GM19240 (cell line): ENCODE data around the gene BTN1A1.
"Not testable (repeated sequence)": the region's sequence is repeated elsewhere in the genome, so short reads cannot be mapped to it uniquely, and the experiment has no call there.

Experiments used
- DNase-seq: peaks from one replicate; pipeline ENCODE4 v3.0.0; 2011; ENCODE audit warnings: low spot score; ENCODE audit not compliant: insufficient read length

The BTN1A1 gene

DNA sequence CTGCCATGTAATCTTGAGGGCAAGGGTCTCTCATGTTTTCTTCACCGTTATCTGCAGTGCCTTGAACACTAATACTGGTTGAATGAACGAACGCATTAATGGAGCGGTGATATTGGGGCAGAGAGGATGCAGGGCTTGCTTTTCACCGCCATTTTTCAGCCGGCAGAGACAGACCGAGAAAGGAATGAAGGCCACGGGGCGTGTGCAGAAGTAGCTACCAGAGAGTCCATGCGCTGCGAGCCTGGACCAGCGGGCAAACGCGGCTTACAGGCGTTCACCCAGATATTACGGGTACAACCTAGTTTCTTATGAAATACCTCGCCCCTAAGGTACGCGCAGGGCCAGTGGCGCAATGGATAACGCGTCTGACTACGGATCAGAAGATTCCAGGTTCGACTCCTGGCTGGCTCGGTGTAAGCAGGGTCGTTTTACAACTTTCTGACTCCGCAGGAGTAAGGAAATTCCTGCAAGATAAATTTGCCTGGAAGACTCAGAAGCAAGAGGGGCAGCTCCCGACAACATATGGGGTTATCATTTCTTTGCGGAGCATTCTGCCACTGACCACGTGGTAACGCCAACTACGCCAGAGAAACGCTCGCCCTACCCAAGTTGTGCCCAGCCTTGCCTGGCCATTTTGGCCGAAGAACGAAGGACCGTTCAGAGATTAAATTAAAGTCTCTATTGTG is 37.2 kb downstream of the BTN1A1 start:
- DNase-seq, result no peak

DNA sequence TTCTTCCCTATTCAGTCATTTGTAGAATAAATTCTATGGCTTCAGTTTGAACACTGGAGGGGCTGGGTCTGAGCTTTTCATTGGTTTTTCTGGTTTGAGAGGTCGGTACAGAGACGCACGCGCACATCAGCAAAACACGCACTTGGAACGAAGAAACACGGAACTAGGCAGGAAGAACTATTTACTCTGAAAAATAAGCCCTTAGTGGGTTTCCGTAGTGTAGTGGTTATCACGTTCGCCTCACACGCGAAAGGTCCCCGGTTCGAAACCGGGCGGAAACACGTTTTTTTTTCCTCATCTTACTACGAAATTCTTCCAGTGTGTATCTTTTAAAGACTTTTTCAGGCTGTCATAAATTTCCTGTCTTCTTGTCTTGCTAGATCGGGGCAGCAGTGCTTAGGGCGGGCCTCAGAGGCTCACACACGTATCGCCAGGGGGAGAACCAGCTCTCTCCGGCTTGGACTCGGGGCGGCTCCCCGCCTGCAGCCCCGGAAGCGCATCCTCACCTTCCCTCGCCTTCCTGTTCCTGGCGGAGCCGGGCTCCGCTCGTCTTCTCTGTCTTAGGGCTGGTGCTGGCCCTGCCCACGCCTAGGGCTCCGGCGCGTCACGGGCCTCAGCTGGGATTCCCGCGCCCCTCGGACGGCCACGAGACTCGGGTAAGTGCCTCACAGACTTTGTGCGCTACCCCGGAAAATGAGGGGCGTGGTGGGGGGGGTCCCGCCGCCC is 37.9 kb downstream of the BTN1A1 start, which contains the start of gene HMGN4:
Gene HMGN4, plus strand, starts transcription at position 521 of the 726 bp plus-strand sequence. CDS start 6,841 bp downstream, outside the sequence.
- no peak for DNase-seq

DNA sequence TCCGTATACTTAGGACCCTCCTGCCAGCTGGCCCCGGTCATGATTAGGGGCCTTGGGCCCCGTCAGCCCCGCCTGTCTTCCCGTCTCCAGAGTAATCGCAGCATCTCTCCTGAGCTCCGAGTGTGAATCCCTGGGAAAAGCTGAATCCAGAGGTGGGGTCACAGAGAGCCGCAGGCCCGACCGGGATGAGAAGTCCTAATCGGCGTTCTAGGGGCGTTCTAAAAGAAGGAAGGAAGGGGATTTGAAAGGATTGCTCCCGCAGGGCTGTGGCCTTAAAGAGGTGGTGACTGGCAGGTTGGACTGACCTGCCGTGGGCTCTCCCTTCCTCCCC is 38.4 kb downstream of the BTN1A1 start:
- no peak for DNase-seq

DNA sequence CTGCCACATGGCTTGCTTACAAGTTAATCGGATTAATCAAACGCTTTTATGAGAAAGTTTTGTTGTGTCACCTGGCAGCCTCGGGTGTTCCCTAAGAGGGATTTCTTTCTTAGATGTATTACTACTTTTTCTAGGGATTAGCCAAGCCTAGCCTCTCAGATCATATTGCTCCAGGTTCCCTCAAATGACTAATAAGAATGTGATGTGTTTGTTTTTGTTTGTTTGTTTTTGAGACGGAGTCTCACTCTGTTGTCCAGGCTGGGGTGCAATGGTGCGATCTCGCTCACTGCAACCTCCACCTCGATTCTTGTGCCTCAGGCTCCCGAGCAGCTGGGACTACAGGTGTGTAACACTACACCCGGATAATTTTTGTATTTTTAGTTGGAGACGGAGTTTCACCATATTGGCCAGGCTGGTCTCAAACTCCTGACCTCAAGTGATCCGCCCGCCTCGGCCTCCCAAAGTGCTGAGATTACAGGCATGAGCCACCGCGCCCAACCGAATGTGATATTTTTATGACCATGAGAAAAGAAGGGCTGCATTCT is 39.0 kb downstream of the BTN1A1 start:
- DNase-seq, result no peak

DNA sequence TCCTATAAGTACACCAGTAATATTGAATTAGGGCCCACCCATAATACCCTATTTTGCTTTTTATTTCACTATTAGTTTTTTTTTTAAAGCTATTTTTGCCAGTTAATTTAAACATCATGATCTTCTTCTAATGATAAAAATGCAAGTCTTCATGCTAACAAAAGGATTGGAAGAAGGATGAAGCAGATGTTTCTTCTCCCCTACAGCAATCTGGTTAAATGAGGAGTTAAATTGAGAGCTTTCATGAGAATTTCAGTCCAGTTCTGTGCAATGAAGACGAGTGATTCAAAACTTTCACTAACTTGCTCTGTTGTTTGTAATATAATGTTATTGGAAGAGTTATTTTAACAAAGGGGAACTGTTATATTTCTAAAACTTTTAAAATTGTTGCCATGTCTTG is 41.5 kb downstream of the BTN1A1 start:
- no peak for DNase-seq

DNA sequence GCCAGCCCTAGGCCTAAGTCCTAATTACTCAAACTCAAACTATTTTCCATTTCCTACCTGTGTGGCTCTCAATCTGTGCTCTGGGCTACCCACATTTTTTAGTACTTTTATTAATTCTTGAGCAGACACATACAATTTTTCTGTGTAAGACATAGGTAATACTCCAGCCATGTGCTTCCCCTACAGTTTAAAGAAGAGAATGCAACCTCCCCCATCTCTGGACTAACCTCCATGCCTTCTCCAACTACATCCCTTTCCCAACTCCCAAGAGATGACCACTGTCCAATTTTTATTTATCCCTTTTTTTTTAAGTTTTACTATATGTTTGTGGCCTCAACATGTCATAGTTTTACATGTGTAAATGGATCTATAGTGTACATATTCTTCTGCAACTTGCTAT is 43.9 kb downstream of the BTN1A1 start:
- DNase-seq, result no peak

DNA sequence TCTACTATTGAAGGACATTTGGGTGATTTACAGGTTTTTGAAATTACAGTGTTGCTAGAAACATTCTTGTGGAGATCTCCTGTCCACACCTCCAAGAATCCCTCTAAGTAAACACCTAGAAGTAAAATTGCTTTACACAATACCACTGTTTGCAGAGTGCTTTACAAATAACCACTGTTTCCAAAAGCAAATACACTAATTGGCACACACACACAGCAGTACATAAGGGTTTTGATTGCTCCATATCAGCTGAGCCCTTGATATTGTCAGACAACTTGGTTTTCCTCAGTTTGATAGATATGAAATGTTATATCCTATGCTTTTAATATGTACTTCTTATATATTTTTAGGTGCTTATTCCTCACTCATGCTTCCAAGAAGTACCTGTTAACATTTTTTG is 44.4 kb downstream of the BTN1A1 start:
- no peak for DNase-seq

DNA sequence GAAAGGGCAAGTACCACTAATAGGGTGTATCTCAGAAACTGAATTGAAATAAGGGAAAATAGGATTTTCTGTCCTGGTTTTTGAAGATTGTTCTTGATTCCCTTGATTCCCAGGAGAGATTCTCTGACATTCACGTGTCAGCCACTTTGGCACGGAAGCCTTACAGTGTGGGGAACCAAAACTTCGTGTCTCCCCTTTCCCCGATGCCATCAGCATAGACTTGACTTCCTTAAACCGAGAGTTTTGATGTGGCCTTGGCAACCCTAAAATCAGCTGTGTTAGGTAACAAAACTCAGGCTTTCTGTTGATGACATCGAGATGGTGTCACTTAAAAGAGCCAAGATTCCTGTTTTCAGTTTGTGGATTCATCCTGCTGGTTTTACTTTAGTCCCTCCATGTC is 45.5 kb downstream of the BTN1A1 start:
- no peak for DNase-seq

DNA sequence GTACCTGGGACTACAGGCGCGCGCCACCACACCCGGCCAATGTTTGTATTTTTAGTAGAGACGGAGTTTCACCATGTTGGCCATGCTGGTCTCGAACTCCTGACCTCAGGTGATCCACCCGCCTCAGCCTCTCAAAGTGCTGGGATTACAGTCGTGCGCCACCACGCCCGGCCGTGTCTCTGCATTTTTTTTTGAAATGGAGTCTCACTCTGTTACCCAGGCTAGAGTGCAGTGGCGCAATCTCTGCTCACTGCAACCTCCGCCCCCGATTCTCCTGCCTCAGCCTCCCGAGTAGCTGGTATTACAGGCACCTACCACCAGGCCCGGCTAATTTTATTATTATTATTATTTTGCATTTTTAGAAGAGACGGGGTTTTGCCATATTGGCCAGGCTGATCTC is 47.3 kb downstream of the BTN1A1 start:
- not testable (repeated sequence) for DNase-seq

DNA sequence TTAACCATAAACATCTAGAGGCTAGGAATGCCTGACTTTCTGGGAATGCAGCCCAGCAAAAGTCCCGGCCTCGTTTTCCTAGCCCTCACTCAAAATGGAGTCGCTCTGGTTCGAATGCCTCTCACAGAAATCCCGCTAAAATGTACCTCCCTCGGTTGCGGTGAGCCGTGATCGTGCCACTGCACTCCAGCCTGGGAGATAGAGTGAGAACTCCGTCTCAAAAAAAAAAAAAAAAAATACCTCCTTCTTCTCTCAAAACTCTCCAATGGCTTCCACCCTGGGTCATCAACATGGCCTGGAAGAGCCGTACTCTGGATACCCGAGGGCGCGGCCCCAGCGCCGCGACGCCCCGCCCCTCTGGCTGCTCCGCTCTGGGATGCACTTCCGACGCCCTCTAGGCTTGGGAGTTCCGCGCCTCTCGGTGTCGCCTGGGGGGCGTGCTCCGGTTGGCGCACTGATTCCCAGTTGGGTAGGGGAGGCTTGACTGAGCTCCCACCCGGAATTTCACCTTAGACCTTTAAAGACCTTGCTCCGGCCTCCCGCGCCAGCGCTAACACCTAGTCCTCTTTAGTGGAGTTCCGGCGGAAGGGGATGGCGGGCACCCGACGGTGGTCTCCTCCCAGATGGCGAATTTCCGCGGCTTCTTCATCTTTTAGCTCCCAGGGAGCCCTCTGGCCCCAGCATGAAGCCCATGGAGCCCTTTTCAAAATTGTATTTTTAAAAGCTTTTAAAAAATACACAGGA is 50.3 kb downstream of the BTN1A1 start:
- DNase-seq, result no peak

DNA sequence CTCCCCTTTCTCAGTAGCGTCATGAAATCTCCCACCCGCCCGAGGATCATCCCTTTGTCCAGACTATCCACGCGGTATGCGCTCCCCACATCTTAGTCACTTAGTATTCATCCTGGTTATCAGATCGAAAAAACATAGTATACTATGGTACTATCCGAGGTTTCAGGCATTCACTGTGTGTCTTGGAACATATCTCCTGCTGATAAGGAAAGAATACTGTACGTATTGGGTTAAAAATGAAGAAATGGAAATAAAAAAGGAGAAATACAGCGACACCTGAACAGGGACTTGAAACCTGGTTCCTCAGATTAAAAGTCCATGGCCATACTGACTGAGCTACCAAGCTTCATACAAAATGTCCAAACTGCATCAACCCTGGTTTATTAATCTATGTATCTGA is 52.1 kb downstream of the BTN1A1 start:
- DNase-seq, result no peak

DNA sequence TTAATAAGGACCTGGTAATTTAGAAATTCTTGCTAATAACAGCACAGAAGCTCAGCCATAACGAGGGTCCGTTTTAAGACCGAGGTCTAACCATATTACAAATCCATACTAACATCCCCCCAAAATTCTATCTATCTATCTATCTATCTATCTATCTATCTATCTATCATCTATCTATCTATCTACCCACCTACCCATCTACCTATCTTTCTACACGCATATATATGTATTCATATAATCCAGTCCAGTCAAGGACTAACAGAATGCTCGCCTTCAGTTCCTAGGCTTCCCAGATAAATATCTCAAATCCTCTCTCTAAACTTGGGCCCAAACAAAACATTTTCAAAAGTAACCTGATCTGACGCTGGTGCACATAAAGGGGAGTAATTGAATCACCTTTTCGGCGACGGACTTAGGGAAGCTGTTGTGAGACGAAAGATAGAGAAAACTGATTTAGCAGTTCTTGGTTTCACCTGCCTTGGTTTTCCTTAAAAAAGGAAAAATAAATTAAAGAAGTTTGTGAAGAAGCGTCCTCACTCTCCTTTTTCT is 52.6 kb downstream of the BTN1A1 start:
- DNase-seq, result no peak

DNA sequence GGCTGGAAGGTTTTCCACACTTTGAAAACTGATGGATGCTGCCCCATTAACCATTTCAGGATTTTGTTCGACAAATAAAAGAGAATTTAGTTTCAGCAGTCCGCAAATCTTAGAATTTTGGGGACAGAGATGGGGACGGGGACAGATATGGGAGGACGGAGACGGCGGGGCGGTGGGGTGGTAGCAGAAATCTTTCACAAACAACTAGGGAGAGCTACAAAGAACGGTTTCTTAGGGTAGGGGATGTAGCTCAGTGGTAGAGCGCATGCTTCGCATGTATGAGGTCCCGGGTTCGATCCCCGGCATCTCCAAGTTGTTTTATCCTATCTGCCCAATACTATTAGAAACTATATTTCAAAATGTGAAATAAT is 53.1 kb downstream of the BTN1A1 start:
- DNase-seq, result no peak

DNA sequence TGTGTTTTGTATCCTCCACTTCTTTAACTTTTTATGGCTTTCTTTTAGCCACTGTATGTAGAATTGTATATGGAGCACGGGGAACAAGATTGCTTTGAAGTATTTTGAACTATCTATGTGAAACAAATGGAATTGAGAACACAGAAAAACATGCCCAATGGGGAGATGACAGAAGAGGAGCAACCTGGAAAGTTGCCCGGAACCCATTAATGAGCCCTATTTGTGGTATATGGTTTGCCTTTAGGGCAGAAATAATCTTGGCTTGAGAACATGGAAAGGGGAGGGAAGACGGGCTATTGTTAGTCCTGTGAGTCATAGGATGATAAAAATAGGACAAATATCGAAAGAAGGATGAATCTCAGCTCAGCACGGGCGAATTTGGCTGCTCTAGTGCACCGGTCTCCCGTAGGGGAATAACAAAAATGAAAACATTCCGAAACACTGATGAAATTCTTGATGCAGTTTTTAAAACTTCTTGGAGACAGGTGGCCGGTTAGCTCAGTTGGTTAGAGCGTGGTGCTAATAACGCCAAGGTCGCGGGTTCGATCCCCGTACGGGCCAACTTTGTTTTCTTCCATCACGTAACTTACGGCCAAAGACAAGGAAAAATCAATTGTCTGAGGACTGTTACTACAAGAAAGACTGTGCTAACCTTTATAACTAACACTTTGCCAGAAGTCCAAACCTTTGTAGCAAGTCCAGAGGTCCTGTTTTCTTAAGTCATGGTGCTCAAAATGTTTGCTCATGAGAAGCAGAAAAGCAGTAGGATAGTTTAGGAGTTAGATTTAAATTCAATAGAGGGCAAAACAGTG is 53.7 kb downstream of the BTN1A1 start:
- DNase-seq, result no peak

DNA sequence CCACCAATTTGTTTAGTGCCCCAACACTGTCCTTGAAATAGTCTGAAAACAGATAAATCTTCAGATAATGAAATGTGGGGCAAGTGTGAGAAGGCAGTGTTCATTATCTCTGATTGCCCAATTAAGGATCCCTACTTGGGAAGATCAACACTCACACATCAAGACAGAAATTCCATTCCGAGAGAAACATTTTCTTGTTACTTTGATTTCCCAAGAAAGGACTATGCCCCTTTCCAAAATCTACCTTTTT is 54.3 kb downstream of the BTN1A1 start:
- DNase-seq, result no peak

DNA sequence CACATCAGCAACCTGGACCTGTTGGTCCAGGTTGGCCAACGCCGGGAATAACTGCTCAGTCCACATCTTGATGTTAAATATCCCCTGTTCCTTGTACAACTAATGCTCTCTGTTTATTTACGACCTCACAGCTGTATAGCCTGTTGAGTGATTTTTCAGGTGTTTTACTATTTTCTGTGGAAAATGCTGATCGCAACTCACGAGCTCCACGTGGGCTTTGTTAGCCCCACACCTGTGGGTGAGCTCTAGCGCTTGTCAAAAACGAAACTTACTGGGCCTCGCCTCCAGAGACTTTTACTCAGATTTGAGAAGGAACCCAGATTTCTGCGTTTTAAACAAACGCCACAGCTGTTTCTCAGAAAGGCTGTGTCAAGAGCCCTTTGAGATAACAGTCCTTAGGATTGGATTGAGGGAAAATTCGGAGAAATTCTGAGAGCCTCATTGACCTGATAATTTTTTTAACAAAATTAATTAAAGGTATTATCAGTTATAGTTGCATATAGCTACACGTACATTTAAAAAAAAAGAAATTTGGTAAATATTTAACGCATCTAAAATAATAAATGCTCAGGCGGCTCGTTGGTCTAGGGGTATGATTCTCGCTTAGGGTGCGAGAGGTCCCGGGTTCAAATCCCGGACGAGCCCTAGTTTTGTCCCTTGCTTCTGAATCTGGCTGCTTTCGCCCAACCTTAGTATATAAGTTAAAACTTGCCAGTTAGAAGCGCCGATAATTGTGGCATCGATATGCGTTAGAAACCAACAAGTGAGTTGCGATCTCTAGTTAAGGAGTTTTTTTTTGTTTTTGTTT is 54.8 kb downstream of the BTN1A1 start:
- no peak for DNase-seq

DNA sequence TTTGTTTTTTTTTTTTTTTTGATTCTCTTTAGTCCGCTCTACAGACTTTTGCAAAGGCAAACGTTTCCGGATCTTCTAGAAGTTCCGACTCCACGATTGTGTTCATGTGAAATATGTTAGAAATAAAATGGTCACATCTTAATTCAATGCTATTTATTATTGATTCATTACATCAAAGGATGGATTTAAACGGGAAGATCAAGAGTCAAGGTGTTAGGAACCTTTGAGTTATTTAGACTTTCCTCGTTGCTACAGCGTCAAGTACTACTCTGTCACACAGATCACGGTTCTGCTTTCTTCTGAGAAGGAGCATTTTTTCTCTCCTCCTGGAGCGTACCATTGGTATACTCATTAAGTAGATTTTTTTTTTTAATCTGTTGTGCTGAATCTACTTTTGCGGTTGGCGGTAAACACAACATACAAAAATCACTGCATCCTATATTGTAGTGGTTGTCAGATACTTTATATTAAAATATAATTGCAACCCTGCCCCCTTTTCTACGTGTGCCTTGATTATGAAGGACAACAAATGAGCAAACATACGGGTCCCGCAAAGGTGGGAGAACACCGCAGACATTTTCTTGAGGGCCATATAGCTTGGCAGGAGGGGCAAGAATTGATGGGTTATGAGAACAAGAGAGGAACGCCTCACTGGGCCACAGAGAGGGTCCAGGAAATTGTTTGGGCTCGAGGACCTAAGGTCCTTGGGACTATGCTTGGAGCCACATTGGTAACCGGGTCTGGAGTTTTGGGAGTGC is 55.6 kb downstream of the BTN1A1 start:
- DNase-seq, result no peak

DNA sequence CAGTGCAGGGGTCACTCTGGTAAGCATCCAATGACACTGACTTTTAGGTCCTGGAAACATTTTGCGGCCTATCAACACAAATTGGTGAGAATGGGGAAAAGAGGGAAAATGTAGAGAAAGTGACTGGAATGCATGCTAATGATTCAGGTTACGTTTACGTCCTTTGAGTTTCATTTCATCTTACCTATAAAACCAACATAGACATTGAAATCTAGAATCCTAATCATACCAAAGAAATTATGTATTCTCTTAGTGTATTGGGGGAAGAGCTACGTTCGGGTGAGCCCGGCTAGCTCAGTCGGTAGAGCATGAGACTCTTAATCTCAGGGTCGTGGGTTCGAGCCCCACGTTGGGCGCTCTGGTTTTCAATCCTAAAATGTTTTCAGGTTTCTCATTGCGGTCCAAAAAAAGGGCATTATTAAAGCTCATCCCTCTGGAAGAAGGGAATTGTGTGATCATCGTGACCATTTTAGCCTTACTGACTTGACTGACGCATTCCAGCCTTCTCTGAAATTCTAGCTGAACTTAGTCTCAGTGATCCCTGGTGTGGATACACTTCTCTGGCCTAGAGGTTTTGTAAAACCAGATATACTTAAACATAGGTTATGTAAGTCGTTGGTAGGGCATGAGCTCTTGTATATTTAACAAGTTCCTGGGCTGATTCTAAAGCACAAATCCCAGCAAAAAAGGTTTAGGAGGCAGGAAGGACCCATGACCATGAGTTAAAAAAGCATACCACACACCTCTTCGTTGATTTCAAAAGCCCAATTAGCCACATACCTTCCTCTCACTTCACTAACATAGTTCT is 56.4 kb downstream of the BTN1A1 start:
- DNase-seq, result no peak
